Thyroid gland (tissue), 4 donors: Measurements from ENCODE around the gene ALG11. TPM values are rescaled to one million over a fixed set of nuclear protein-coding genes. Genes with fewer than 3 reads are reported as not detected.

ENCODE experiments used
- DNase-seq, 2 donors: peaks; one replicate each; pipeline ENCODE4 v3.0.0-alpha.2; 2019
- H3K27ac ChIP-seq, 3 donors: fragments of 200-600 bp; sonication (generic); 1 replicate in 2 of 3; 2 replicates in 1 of 3; pipeline ENCODE4 v1.5.1; 2016 to 2019; ENCODE audit warnings: mild to moderate bottlenecking in 1 of 3, moderate library complexity in 1 of 3
- H3K27me3 ChIP-seq: fragments of 200-600 bp; sonication (generic); one replicate; pipeline ENCODE4 v1.5.1; 2019
- H3K36me3 ChIP-seq, 2 donors: fragments of 200-600 bp; sonication (generic); one replicate each; pipeline ENCODE4 v1.5.1; 2016 to 2019
- H3K4me1 ChIP-seq, 2 donors: fragments of 200-600 bp; sonication (generic); one replicate each; pipeline ENCODE4 v1.5.1; 2017 to 2019
- H3K4me3 ChIP-seq, 3 donors: fragments of 200-600 bp; sonication (generic); replicated peaks in 1 of 3; 1 replicate in 2 of 3; 2 replicates in 1 of 3; pipeline ENCODE4 v1.5.1; 2016; ENCODE audit warnings: mild to moderate bottlenecking in 1 of 3
- H3K9me3 ChIP-seq: fragments of 200-600 bp; sonication (generic); one replicate; pipeline ENCODE4 v1.5.1; 2017
- CTCF ChIP-seq, 6 experiments: fragments of 200-600 bp in 3 of 6; fragments of 450-650 bp in 3 of 6; sonication (generic) in 3 of 6; IDR thresholded peaks; one replicate each; pipeline ENCODE4 v1.5.1; 2016 to 2019; ENCODE audit warnings: antibody characterized with exemption in 6 of 6, mild to moderate bottlenecking in 2 of 6, inconsistent platforms in 1 of 6, moderate library complexity in 1 of 6
- POLR2A ChIP-seq, 2 donors: fragments of 450-650 bp; IDR thresholded peaks; one replicate each; pipeline ENCODE4 v1.6.1; 2017; ENCODE audit warnings: antibody characterized with exemption in 2 of 2, mild to moderate bottlenecking in 2 of 2, moderate library complexity in 1 of 2
- WGBS, 2 donors: methylation state at CpG; one replicate each; pipeline ENCODE4 v1.1.5; 2017; 5-methylcytosine and 5-hydroxymethylcytosine counted together
- intact Hi-C: fragments of 100-400 bp; cut with DNase I; formaldehyde crosslinking; loops from one replicate; pipeline ENCODE4 v1.15.1; 2023
- total RNA-seq, 4 donors: library from RNA; depleted of rRNA; stranded (reverse); fragments of >200 nt; gene quantifications; one replicate each; pipeline ENCODE4 v1.2.3, GENCODE V29; 2016

The ALG11 gene
- total RNA-seq, 4 donors from 2014 or later = 23.4 to 42.1 (median 39.0) TPM

DNA sequence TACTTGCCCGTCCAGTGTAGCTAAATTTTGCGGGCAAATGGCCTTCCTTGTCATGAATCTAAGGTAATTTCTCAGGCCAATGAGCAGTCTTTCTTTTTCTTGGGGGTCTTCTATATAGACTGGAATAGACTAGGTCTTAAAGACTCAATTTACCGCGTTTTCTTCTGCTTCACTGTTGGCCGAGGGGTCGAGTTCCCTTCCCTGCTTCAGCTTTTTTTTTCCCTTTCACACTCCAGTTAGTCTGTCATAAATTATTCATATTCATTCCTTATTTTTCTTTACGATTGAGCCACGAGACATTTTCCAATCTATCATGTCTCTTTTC, 276 bp downstream of the ALG11 start:
- Histone ChIP-seq H3K36me3 (no peaks in the 10 kb centered on the region), H3K9me3 (no peaks in the 10 kb centered on the region), H3K4me1 (peaks cover 7 to 15% of the 10 kb centered on the region in 2 donors), H3K27me3 (no peaks in the 10 kb centered on the region), H3K4me3 (peak overlapping the region; percentile 23 to 80 (median 74)), H3K27ac (peak overlapping the region in 1 of 3 donors; percentile 78)
- intact Hi-C loops = loop anchor here (10.0 kb wide), 1 partner anchor 198 kb away; no protein-coding TSS in a partner anchor
- no peak for TF ChIP-seq CTCF (IDR thresholded peaks at IDR 0.05)
- TF ChIP-seq POLR2A (IDR thresholded peaks at IDR 0.05) = no peak
- no peak for DNase-seq
- WGBS, 2 donors = 0 to 1% methylated on average over 8 of the region's 8 CpGs

DNA sequence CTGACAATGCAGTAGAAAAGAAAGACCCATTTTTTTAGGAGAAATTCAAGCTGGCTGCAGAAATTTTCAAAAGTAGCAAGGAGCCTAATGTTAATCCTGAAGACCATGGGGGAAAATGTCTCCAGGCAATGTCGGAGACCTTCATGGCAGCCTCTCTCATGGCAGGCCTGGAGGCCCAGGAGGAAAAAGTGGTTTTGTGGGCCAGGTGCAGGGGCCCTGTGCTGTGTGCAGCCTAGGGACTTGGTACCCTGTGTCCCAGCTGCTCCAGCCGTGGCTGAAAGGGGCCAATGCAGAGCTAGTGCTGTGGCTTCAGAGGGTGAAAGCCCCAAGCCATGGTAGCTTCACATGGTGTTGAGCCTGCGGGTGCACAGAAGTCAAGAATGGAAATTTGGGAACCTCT, 4.1 kb downstream of the ALG11 start:
- Histone ChIP-seq H3K27ac (no peak overlapping the region), H3K4me3 (no peak overlapping the region), H3K36me3 (peaks cover 10 to 11% of the 10 kb centered on the region in 2 donors), H3K9me3 (no peaks in the 10 kb centered on the region), H3K27me3 (no peaks in the 10 kb centered on the region), H3K4me1 (peaks cover 0 to 8% of the 10 kb centered on the region in 2 donors)
- WGBS, 2 donors = 97 to 98% methylated on average over 3 of the region's 3 CpGs
- TF ChIP-seq POLR2A (IDR thresholded peaks at IDR 0.05) = no peak
- intact Hi-C loops = loop anchor here (10.0 kb wide), 1 partner anchor 201 kb away; no protein-coding TSS in a partner anchor
- DNase-seq = no peak

DNA sequence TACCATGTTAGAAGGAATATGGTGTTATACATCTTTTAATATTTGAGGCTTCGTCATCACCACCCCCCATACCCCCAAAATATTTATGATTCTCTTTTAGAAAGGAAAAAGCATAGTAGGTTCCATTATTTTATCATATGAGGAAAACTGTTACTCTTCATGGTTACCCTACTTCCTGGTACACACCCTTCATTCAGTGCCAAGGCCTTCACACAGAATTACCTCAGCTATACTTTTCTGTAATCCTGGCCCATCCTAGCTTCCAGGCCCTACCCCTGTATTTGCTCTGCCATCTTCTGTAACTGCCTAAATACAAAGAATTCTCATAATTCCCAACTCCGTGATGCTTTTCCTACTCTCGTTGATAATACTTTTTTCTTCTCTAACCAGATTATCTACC, 8.0 kb downstream of the ALG11 start:
- H3K4me3 ChIP-seq = no peak overlapping the region
- WGBS, 2 donors = 93 to 94% methylated on average over 3 of the region's 3 CpGs
- TF ChIP-seq POLR2A (IDR thresholded peaks at IDR 0.05) (no peak), CTCF (IDR thresholded peaks at IDR 0.05) (no peak)
- DNase-seq = no peak
- no peaks in the 10 kb centered on the region for H3K27me3 ChIP-seq
- intact Hi-C loops = no loop called here
- no peaks in the 10 kb centered on the region for H3K9me3 ChIP-seq
- peaks cover 15 to 20% of the 10 kb centered on the region in 2 donors for H3K36me3 ChIP-seq
- no peaks in the 10 kb centered on the region for H3K4me1 ChIP-seq
- H3K27ac ChIP-seq = no peak overlapping the region

DNA sequence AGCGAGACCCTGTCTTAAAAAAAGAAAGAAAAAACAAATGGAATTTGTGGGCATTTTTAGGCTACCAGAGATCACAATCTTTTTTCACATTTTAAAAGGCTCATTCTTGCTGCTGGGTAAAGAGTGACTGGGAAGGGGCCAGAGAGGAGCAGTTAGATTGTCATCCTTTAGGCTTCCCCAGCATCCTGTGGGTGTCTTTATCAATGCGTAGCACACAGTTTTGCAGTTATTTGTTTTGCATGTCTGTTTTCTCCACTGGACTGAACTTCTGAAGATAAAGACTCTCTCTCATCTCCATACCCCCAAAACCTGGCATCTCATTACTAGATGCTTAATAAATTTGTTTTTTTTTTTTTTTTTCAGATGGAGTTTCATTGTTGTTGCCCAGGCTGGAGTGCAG, 10.2 kb downstream of the ALG11 start:
- Histone ChIP-seq H3K27me3 (no peaks in the 10 kb centered on the region), H3K36me3 (peaks cover 15 to 20% of the 10 kb centered on the region in 2 donors), H3K4me3 (no peak overlapping the region), H3K4me1 (no peaks in the 10 kb centered on the region), H3K9me3 (no peaks in the 10 kb centered on the region), H3K27ac (no peak overlapping the region)
- DNase-seq = no peak
- TF ChIP-seq POLR2A (IDR thresholded peaks at IDR 0.05) (no peak), CTCF (IDR thresholded peaks at IDR 0.05) (no peak)
- WGBS, 2 donors = 98 to 99% methylated on average over 2 of the region's 2 CpGs
- intact Hi-C loops = no loop called here

GRCh38 chr13:52024481-52024880, 12.3 kb downstream of the ALG11 start, which contains the start of gene UTP14C:
Gene UTP14C, plus strand, starts transcription at chr13:52024691. Its CDS starts 4,114 bp downstream, at chr13:52028805.
- Histone ChIP-seq H3K36me3 (peaks cover 13 to 19% of the 10 kb centered on the region in 2 donors), H3K27me3 (no peaks in the 10 kb centered on the region), H3K9me3 (no peaks in the 10 kb centered on the region), H3K4me3 (no peak within 1 kb of the TSS), H3K4me1 (no peaks in the 10 kb centered on the region), H3K27ac (no peak within 1 kb of the TSS)
- TF ChIP-seq CTCF (IDR thresholded peaks at IDR 0.05) (no peak), POLR2A (IDR thresholded peaks at IDR 0.05) (no peak)
- WGBS, 2 donors = 98 to 100% methylated on average over 3 of the region's 3 CpGs
- intact Hi-C loops = no loop called here
- DNase-seq = no peak
